ENCODE results near the gene TLK1.
"Not testable (repeated sequence)": the region's sequence is repeated elsewhere in the genome, so short reads cannot be mapped to it uniquely, and the experiment has no call there.

TLK1 gene

DNA sequence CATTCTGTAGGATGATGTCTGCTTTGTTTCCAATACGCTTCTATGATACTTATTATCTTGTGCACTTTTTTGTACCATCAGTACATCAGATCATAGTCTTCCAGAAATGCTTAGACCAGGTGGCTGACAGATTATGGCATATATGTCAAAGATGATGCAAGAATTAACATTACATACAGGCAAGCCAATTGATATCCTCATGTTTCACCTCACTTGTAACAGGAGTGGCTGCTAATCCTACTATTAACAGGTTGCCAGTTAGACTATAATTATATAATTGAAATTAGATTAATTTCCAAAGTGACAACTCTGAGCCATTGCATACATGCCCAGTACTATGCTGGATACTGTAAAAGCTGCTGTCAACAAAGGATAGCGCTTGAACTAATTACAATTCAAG lies 77.2 kb downstream of the TLK1 start:
- no peak for DNase-seq (ENCODE audit: low spot score)

DNA sequence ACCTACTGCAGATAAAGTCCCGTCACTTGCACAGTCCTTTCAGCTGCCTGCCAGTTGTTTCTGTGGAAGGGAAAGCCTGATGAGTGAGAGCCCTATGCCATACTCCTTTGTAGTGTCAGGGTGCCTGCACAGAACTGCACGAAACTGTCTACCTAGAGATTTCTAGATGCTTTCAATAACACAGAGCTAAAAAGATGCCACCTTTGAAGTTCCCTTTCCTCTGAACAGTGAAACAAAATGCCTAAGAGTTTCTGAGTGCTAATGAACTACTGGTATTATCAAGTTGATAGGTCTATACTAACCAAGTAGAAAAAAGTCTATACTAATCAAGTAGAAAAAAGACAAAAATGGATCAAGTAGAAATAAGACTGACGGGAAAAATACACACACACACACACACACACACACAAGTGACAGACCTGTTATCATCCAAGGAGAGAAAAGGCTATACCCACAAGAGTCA lies 79.0 kb downstream of the TLK1 start:
- DNase-seq (ENCODE audit: low spot score) = no peak

DNA sequence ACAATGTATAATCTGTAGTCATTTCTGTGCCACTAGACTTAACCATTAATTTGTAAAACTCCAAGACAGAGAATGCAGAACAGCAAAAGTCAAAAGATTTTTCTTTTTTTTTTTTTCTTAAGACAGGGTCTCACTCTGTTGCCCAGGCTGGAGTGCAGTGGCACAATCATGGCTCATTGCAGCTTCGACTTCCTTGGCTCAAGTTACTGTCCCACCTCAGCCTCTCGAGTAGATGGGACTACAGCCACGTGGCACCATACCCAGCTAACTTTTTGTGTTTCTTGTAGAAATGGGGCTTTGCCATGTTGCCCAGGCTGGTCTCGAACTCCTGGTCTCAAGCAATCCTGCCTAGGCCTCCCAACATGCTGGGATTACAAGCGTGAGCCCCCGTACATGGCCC lies 80.1 kb downstream of the TLK1 start:
- no peak for DNase-seq (ENCODE audit: low spot score)

DNA sequence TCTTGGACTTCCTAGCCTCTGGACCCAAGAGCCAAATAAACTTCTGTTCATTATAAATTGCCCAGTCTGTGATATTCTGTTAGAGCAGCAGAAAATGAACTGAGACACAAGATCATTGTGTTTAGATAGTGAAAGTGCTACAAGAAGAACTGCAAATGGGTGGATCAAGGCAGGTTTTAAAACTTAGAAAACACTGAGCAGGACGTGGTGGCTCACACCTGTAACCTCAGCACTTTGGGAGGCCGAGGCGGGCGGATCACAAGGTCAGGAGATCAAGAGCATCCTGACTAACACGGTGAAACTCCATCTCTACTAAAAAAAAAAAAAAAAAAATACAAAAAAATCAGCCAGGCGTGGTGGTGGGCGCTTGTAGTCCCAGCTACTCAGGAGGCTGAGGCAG lies 84.3 kb downstream of the TLK1 start:
- DNase-seq (ENCODE audit: low spot score) = not testable (repeated sequence)

DNA sequence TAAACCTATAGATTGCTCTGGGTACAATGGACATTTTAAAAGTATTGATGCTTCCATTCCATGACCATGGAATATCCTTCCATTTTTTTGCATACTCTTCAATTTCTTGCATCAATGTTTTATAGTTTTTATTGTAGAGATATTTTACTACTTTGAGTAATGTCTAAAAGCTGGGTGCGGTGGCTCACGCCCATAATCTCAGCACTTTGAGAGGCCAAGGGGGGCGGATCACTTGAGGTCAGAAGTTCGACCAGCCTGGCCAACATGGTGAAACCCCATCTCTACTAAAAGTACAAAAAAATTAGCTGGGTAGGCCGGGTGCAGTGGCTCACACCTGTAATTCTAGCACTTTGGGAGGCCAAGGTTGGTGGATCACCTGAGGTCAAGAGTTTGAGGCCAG lies 88.5 kb downstream of the TLK1 start:
- no peak for DNase-seq (ENCODE audit: low spot score)

DNA sequence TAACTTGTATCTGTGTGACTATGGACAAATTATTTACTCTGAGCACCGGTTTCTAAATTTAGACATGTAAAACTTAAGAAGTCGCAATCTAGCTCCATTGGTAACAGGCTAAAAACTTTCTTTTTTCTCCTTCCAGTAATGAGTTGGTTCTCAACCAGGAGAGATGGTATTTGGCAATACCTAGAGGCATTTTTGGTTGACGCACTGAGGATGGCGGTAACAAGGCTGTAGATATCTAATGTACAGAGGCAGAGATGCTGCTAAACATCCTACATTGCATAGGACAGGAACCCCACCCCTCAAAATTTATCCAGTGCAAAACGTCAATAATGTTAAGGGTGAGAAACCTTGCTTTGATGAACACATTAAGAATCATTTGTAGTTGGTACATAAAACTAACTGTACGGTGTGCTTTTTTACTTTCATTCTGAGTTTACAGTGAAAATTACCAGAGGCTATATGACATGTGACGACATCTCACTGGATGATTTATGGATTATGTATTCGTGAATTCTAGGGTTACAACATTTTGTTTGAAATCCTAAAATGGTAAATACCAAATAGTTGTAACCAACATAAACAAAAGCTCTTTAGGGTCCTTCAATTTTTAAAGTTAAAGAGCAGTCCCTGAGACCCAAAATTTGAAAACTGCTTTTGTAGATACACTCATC lies 91.3 kb downstream of the TLK1 start:
- no peak for DNase-seq (ENCODE audit: low spot score)

DNA sequence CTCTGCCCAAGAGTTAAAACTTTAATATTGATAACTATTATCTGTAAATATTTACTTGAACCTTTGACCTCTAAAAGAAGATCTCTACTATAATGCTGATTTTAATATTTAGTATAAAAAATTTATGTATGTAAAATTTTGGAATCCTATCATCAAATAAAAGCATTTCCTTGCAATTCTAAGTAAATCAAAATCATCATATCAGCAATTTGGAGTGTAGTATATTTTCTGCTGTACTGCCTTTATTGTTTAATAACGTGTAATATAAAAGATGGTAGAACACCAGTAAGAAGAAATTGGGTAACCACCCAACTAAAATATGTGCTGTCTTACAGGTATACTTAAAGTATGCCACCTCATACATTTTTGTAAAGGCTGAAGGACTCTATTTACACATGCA lies 94.6 kb downstream of the TLK1 start:
- no peak for DNase-seq (ENCODE audit: low spot score)

DNA sequence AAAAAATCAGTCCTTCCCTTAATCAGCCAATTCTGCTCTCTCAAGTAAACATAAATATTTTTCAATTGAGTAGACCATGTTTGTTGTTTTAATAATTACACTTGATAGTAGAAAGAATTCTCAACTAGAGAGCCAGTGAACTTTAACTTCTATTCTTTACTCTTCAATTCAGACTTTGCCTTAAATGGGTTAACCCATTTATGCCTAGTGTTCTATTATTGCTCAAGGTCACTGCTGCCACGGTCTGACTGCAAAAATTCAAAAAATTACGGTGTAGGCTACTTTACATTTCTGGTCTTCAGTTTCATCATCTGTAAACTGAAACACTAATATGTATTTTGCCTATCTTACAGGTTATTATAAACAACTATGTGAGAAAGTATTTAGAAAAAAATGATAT lies 103.1 kb downstream of the TLK1 start:
- no peak for DNase-seq (ENCODE audit: low spot score)

DNA sequence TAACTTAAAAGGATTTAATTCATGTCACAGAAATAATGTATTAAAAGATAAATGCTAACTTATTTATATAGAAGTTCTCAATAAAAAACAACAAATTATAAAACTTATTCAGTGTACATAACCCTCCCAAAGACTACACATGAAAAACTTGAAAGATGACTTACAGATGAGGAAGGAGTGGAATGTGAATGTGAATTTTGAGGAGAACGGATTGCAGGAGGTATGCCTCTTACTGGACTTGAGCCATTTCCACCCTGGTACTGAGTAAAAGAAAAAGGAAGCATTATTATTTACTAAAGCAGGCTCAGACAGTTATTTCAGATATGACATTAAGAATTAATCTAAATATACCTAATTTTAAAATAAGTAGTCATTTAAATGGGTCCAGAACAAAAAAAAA lies 104.4 kb downstream of the TLK1 start:
- DNase-seq (ENCODE audit: low spot score) = no peak

DNA sequence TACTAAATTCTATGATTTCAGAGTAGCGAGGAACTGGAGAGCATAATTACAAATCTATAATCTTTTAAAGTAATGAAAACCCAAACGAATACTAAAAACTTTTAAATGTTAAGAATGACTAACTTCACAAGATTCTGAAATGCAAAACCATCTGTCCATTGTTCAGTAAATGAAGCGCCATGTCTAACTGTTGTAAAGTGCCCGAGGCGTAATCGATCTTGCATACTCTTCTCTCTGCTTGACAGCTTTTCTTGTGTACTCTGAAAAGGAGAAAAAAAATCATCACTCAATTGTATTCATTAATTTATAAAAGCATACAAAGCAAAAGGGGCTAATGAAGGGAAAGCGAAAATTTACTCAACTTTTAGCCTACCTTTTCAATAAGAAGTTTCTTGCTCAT lies 111.0 kb downstream of the TLK1 start:
- DNase-seq (ENCODE audit: low spot score) = no peak

DNA sequence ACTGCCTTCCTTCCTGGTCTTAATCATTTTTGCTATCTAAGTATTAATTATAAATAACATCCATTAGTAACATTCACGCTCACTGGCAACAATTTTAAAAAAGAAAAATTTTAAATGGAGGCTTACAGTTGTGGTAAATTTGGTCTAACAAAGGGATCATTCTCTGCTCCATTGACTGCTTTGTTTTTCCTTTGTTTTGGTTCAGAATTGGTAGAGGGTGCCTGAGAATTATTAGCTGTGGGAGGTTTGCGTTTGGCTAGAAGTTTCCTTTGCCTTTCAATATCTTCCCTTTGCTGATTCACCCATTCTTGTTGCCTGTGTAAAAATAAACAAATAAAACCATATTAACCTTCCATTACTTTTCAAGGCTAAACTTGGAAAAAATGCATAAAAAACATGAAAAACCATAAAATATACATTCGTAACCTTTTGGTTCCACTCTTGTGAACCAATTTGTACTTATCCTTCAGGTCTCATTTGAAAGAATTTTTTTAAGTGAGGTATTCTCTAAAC lies 114.6 kb downstream of the TLK1 start:
- no peak for DNase-seq (ENCODE audit: low spot score)

DNA sequence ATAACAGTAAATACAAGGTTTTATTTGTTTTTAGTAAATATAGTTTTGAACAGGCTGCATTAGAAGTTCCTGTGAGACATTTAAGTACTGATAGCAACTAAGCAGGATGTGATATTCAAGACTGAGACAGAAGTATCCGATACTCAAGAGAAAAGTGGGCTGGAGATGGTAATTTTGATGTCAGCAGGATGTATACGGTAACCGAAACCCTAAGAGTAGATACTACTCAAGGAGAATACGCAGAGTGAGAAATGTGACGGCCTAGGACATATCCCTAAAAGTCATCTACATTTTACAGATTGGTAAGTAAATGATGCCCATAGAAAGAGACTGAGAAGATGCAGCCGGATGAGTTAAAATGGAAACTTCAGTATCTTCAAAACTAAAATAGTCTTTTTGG lies 116.3 kb downstream of the TLK1 start:
- DNase-seq (ENCODE audit: low spot score) = no peak

DNA sequence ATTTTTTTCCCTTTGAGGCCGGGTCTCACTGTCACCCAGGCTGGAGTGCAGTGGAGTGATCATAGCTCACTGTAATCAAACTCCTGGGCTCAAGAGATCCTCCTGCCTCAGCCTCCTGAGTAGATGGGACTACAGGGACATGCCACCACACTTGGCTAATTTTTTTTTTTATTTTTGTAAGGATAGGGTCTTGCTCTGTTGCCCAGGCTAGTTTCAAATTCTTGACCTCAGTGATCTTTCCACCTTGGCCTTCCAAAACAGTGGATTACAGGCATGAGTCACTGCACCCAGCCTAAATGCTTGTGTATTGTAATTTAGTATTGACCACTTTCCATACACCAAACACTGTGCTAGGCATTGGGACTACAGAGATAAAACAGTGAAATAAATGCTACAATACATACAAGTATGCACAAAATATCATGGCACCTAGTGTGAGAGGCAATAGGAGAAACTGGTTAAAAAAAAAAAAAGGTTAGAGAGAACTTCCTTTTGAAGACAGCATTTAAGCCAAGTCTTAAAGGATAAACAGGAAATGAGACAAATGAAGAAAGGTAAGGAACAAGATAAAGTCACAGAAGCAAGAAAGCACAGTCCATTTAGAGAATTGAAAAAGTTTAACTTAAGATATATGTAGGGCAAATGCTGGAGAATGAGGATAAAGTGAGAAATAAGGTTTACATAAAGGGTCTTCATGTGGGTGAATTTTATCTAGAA lies 118.3 kb downstream of the TLK1 start:
- no peak for DNase-seq (ENCODE audit: low spot score)

DNA sequence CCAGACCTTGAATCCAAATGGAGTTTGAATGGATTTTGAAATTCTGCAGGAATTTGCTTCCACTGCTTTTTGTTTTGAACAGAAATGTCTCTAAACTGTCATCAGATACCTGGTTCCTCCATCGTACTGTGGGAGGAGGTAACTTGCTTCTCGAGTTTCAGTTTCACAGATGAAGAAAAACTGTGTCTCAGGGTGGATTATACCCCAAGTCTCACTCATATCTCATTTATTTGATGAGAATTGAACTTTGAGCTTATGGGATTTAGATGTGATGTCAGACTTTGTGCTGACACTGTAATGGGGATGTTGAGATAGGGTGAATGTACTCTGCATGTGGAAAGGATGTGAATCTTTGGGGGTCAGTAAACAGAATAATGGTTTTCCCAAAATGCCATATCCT lies 124.2 kb downstream of the TLK1 start:
- DNase-seq (ENCODE audit: low spot score) = no peak

DNA sequence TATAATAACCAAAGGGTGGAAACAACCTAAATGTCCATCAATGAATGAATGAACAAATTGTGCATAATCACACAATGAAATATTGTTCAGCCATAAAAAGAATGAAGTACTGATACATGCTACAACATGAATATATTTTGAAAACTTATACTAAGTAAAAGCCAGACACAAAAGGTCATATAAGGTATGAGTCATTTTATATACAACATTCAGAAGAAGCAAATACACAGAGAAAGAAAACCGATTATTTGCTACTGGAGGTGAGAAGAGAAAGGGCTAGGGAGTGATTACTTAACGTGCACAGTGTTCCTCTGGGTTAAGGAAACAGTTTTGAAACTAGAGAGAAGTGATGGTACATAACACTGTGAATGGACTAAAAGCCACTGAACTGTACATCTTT lies 126.4 kb downstream of the TLK1 start:
- no peak for DNase-seq (ENCODE audit: low spot score)

DNA sequence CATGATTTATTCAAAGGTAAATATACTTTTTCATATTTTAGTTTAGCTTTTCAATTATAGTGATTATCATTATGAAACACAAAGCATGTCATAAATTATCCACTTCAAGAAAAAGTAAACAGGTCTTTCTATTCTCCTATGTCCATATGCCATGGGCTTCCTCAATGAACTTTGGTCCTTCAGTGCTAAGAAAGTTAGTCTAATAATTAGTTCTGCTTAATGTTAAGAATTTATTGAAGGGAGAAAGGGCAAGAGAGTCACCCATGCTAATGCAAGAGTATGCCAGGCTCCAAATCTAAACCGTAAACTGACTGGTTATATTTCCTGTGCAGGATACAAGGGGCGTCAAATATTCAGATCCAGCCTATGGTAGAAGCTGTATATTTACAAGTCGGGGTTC lies 135.5 kb downstream of the TLK1 start:
- no peak for DNase-seq (ENCODE audit: low spot score)

DNA sequence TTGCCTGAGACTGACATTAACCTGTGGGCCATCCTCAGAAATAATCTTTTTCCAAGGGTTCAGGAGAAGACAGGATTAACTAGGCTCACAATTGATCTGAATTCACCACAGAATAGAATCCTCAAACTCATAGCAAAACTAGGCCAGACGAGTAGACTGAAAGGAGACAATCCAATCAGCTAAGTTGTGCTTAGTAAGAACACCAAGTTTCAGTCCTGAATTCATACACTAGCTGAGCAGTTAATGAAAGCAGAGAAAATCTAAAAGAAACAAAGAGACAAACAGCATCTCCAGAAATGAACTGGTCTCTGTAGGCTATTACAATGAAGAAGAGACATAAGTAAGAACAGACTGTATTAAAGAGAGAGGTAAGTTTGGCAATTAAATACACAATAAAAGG lies 142.2 kb downstream of the TLK1 start:
- DNase-seq (ENCODE audit: low spot score) = no peak

DNA sequence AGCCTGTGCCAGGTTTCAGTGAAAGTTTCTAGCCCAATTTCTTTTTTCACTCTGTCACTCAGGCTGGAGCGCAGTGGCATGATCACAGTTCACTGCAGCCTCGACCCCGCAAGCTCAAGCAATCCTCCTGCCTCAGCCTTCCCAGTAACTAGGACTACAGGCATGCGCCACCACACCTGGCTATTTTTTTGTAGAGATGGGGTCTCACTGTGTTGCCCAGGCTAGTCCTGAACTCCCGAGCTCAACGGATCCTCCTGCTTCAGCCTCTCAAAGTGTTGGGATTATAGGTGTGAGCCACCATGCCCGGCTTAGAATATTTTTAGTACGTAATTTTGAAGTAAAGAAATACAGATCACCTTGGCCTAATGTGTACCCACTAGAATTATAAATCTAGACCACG lies 144.6 kb downstream of the TLK1 start:
- no peak for DNase-seq (ENCODE audit: low spot score)

DNA sequence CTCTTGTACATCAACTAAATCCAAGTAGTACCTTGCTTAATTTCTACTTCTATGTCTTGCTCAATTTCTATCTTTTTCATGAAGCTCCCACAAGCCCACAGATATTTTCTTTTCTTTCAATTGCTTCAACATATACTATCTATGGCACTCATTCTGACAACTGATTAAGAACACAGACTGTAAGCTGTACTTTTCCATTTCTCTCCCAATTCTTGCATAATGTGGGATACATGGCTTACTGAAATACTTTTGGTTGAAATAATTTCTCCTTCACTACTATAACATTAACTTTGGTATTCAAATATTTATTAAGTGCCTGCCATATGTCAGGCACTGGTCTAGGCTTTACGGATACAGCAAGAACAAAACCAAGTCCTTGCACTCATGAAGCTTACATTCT lies 146.8 kb downstream of the TLK1 start:
- no peak for DNase-seq (ENCODE audit: low spot score)

DNA sequence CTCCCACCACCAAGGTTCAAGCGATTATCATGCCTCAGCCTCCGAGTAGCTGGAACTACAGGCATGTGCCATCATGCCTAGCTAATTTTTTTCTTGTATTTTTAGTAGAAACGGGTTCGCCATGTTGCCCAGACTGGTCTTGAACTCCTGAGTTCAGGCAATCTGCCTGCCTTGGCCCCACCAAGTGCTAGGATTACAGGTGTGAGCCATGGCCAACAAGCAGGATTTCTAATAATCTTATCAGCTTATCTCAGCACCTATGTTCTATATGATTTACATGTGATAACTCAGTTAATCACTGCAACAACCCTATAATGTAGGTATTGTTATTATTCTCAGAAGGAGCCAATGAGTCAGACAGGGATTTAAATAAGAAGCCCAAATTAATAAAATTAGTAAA lies 151.3 kb downstream of the TLK1 start:
- no peak for DNase-seq (ENCODE audit: low spot score)

DNA sequence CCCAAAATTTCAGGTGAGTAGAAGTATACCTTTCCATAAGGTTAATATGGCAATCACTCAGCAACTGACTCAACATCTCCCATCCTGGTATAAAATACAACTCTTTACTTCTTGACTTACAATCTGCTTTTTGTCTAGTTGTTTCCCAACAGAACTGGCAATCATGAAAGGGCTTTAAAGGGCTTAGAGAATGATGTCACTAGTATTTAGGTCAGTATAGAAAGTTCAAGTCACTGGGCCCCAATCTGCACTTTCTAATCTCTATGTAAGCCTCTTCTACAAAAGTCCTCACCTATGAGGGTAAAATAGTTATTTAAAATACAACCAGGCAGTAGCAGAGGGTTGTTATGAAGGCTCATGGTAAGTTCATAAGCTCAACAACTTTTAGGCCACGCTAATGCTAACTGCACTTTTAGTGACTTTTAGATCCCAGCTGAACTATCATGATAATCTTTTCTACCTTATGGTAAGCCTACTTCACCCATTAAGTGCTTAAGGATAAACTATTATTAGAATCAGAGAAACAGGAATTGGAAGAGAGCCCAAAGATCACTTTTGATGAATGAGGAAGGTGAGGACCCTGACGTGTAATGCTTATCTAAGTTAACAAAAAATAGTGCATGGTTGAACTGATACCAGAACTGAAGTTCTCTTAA lies 152.0 kb downstream of the TLK1 start:
- DNase-seq (ENCODE audit: low spot score) = no peak

DNA sequence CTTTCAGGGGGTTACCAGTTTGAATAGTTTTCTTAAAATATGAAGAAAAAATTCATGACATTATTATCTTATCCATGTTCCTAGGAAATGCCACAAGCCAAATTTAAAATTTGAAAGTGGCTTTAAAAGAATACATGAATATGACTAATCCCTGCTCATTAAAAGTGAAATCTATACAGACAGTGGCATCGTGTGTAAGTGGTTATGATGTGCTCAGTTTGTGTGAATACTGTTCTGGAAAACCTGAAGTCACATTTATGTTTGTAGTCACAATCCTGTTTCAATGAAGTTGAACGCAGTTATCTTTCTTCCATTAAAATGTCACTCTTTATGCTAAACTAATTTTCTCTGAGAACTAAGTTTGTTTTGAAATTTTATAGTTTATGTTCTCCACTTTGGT lies 155.9 kb downstream of the TLK1 start:
- no peak for DNase-seq (ENCODE audit: low spot score)

DNA sequence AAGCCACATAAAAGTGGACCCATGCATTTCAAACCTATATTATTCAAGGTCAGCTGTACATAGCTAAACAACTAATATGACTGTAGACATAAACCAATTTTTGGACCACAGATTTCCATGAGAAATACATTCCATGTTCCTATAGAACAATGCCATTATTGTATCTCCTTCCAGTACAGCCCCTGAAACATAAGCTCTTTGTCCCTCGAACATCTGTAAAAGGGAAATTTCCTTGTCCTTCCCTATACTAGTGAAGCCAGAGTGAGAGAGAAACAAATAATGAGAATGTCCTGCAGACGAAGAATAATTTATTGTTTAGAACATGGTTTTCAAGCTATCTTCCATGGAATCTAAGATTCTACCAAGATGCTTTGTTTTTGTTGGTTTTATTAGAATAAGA lies 156.3 kb downstream of the TLK1 start:
- no peak for DNase-seq (ENCODE audit: low spot score)
